Natural killer cell (primary cell): ENCODE measurements around the gene CHD5. TPM values are rescaled to one million over a fixed set of nuclear protein-coding genes. Genes with fewer than 3 reads are reported as not detected.
A peak's percentile ranks its signal among the peaks of the same experiment; 100 is the strongest.

Experiments used
- ATAC-seq, 3 donors: fragments of 150-1000 bp in 2 of 3; fragments of 200-7000 bp in 1 of 3; cut with Tn5 transposase; 1 replicate in 1 of 3; 2 replicates in 2 of 3; pipeline ENCODE4 v1.10.0; 2021; ENCODE audit warnings: mild to moderate bottlenecking in 2 of 3, moderate library complexity in 2 of 3
- DNase-seq, 2 donors: peaks; one replicate each; pipeline versions ENCODE4 v3.0.0 to v3.0.0-alpha.2; 2013 to 2021; ENCODE audit warnings: mixed read lengths in 1 of 2
- H3K27ac ChIP-seq: one replicate; pipeline ENCODE4 v1.5.1; 2013; ENCODE audit warnings: mild to moderate bottlenecking, low read length
- H3K27me3 ChIP-seq: one replicate; pipeline ENCODE4 v1.6.1; 2013; ENCODE audit warnings: low read length; ENCODE audit not compliant: control insufficient read depth, insufficient read depth
- H3K36me3 ChIP-seq: one replicate; pipeline ENCODE4 v1.6.1; 2013; ENCODE audit warnings: low read length; ENCODE audit not compliant: control insufficient read depth, insufficient read depth
- H3K4me1 ChIP-seq: one replicate; pipeline ENCODE4 v1.6.1; 2013; ENCODE audit warnings: low read length; ENCODE audit not compliant: control insufficient read depth, insufficient read depth
- H3K4me3 ChIP-seq: one replicate; pipeline ENCODE4 v1.5.1; 2013; ENCODE audit warnings: low read length
- H3K9me3 ChIP-seq: one replicate; pipeline ENCODE4 v1.6.1; 2013; ENCODE audit warnings: low read length; ENCODE audit not compliant: control insufficient read depth, insufficient read depth
- H3K27ac Mint-ChIP-seq, 2 donors: one replicate each; pipeline ENCODE4 v1.8.0; 2022; ENCODE audit warnings: mild to moderate bottlenecking in 2 of 2, mixed read lengths in 2 of 2, moderate library complexity in 1 of 2
- H3K27me3 Mint-ChIP-seq, 2 donors: one replicate each; pipeline ENCODE4 v1.8.0; 2022; ENCODE audit warnings: low read depth in 2 of 2, mixed read lengths in 2 of 2
- H3K36me3 Mint-ChIP-seq: one replicate; pipeline ENCODE4 v1.8.0; 2022; ENCODE audit warnings: mixed read lengths
- H3K4me1 Mint-ChIP-seq, 2 donors: one replicate each; pipeline ENCODE4 v1.8.0; 2022; ENCODE audit warnings: mixed read lengths in 2 of 2
- H3K4me3 Mint-ChIP-seq: one replicate; pipeline ENCODE4 v1.8.0; 2022; ENCODE audit warnings: mild to moderate bottlenecking, moderate library complexity, mixed read lengths
- H3K9me3 Mint-ChIP-seq, 2 donors: one replicate each; pipeline ENCODE4 v1.8.0; 2022; ENCODE audit warnings: mixed read lengths in 2 of 2
- WGBS: methylation state at CpG from one replicate; pipeline ENCODE4 v1.1.7; 2013; ENCODE audit warnings: missing lambda C conversion rate; ENCODE audit not compliant: insufficient coverage; 5-methylcytosine and 5-hydroxymethylcytosine counted together
- intact Hi-C: fragments of 100-400 bp; cut with micrococcal nuclease; formaldehyde crosslinking; loops from one replicate; pipeline ENCODE4 v1.14.2; 2022
- total RNA-seq, 4 donors: library from RNA; stranded (reverse); fragments of 120-200 nt in 1 of 4; gene quantifications; one replicate each; pipeline versions ENCODE4 v1.2.3 to v1.2.4, GENCODE V29; 2013 to 2022
- TF ChIP-seq, protein P1 (sequence below): fragments of 200-600 bp; IDR thresholded peaks from one replicate; pipeline ENCODE4 v1.8.0; 2022; ENCODE audit warnings: antibody characterized with exemption

The CHD5 gene
- total RNA-seq, 3 donors from 2014 or later (not counting 1 experiment from before 2014, with no cell fraction given) = 0.34 to 1.2 (median 0.73) TPM

DNA sequence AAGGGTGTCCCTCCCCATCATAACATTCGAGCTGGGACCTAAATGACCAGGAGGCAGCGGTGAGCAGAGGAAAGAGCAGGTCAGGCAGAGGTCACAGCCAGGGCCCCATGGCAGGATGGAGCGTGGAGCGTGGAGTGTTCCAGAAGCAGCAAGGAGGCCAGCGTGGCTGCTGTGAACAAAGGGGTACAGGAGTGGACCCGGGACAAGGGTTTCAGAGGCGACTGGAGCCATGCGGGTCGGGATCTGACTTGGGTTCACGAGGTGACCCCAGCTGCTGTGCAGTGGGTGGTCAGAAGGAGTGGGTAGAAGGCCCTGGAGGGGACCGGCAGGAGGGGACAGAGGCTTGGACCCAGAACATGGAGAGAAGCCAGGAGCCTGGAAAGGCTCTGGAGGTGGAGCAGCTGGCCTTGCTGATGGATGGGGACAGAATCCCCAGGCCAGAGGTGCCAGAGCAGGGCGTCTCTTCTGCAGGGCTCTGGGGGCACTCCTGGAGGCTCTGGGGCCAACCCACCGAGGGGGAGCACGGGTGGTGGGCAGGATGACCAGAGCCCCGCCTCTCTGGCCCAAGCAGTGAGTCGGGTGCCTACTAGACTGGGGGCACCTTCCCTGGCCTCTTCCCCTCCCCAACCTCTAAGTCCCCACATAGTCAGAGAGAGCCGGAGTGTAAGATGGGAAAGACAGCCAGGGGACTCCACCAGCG, 2.3 kb downstream of the CHD5 start:
- H3K4me3 ChIP-seq = no peak overlapping the region
- Mint-ChIP-seq H3K4me3 (peak overlapping the region; percentile 32), H3K9me3 (no peaks in the 10 kb centered on the region), H3K4me1 (peaks cover 6 to 25% of the 10 kb centered on the region in 2 donors), H3K27me3 (peaks cover 28 to 35% of the 10 kb centered on the region in 2 donors), H3K27ac (no peak overlapping the region), H3K36me3 (no peaks in the 10 kb centered on the region)
- H3K4me1 ChIP-seq = peaks cover 16% of the 10 kb centered on the region
- no peaks in the 10 kb centered on the region for H3K9me3 ChIP-seq
- H3K36me3 ChIP-seq = no peaks in the 10 kb centered on the region
- DNase-seq (no peak), ATAC-seq (no peak)
- intact Hi-C loops = no loop called here
- no peak overlapping the region for H3K27ac ChIP-seq
- TF ChIP-seq, protein P1, sequence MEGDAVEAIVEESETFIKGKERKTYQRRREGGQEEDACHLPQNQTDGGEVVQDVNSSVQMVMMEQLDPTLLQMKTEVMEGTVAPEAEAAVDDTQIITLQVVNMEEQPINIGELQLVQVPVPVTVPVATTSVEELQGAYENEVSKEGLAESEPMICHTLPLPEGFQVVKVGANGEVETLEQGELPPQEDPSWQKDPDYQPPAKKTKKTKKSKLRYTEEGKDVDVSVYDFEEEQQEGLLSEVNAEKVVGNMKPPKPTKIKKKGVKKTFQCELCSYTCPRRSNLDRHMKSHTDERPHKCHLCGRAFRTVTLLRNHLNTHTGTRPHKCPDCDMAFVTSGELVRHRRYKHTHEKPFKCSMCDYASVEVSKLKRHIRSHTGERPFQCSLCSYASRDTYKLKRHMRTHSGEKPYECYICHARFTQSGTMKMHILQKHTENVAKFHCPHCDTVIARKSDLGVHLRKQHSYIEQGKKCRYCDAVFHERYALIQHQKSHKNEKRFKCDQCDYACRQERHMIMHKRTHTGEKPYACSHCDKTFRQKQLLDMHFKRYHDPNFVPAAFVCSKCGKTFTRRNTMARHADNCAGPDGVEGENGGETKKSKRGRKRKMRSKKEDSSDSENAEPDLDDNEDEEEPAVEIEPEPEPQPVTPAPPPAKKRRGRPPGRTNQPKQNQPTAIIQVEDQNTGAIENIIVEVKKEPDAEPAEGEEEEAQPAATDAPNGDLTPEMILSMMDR = no peak
- WGBS = 74% methylated on average over 18 of the region's 18 CpGs
- H3K27me3 ChIP-seq = peaks cover 27% of the 10 kb centered on the region

- H3K27me3 ChIP-seq = peaks cover 27% of the 10 kb centered on the region
- H3K27me3 Mint-ChIP-seq = peaks cover 27 to 35% of the 10 kb centered on the region in 2 donors
- H3K4me1 ChIP-seq = peaks cover 16% of the 10 kb centered on the region
- no peak overlapping the region for H3K27ac ChIP-seq
- H3K9me3 Mint-ChIP-seq = no peaks in the 10 kb centered on the region
- H3K4me1 Mint-ChIP-seq = peaks cover 6 to 24% of the 10 kb centered on the region in 2 donors
- no peaks in the 10 kb centered on the region for H3K36me3 Mint-ChIP-seq
- no peaks in the 10 kb centered on the region for H3K9me3 ChIP-seq
- no peak overlapping the region for H3K4me3 Mint-ChIP-seq
- TF ChIP-seq, protein P1 = no peak
- no peak overlapping the region for H3K27ac Mint-ChIP-seq
- DNase-seq (no peak), ATAC-seq (no peak)
- H3K4me3 ChIP-seq = no peak overlapping the region
- H3K36me3 ChIP-seq = no peaks in the 10 kb centered on the region
- WGBS = 88% methylated on average over 4 of the region's 5 CpGs
- intact Hi-C loops = no loop called here
Observed at GRCh38 chr1:6176779-6177178, 3.3 kb downstream of the CHD5 start.

GRCh38 chr1:6175411-6175828, 4.7 kb downstream of the CHD5 start:
- Histone ChIP-seq H3K9me3 (no peaks in the 10 kb centered on the region), H3K27me3 (peaks cover 17% of the 10 kb centered on the region), H3K36me3 (no peaks in the 10 kb centered on the region), H3K4me3 (no peak overlapping the region), H3K27ac (no peak overlapping the region), H3K4me1 (peaks cover 8% of the 10 kb centered on the region)
- no peaks in the 10 kb centered on the region for H3K36me3 Mint-ChIP-seq
- TF ChIP-seq, protein P1 = no peak
- peaks cover 6 to 12% of the 10 kb centered on the region in 2 donors for H3K4me1 Mint-ChIP-seq
- 81% methylated on average over 6 of the region's 6 CpGs for WGBS
- H3K4me3 Mint-ChIP-seq = no peak overlapping the region
- no peaks in the 10 kb centered on the region for H3K9me3 Mint-ChIP-seq
- no peak overlapping the region for H3K27ac Mint-ChIP-seq
- H3K27me3 Mint-ChIP-seq = peaks cover 16 to 27% of the 10 kb centered on the region in 2 donors
- DNase-seq (no peak), ATAC-seq (no peak)
- intact Hi-C loops = no loop called here
